HG03521 (cell line): ENCODE results near the gene PTPRU.
"Not testable (repeated sequence)": the region's sequence is repeated elsewhere in the genome, so short reads cannot be mapped to it uniquely, and the experiment has no call there.

Source experiments
- ATAC-seq: cut with Tn5 transposase; IDR thresholded peaks from one replicate; pipeline ENCODE4 v1.9.1; 2021; ENCODE audit warnings: mild to moderate bottlenecking, moderate library complexity; ENCODE audit not compliant: unreplicated experiment

PTPRU gene

GRCh38 chr1:29312469-29313461, 76.4 kb downstream of the PTPRU start:
- no peak for ATAC-seq

- ATAC-seq: not testable (repeated sequence)
Measured at GRCh38 chr1:29314685-29315084, 78.4 kb downstream of the PTPRU start.

- no peak for ATAC-seq
Measured at GRCh38 chr1:29315262-29315661, 78.9 kb downstream of the PTPRU start.

- no peak for ATAC-seq
Measured at GRCh38 chr1:29315876-29316275, 79.6 kb downstream of the PTPRU start.

GRCh38 chr1:29317063-29317915, 81.0 kb downstream of the PTPRU start:
- ATAC-seq: no peak

- ATAC-seq: no peak
Measured at GRCh38 chr1:29317916-29318530, 81.7 kb downstream of the PTPRU start.

GRCh38 chr1:29318724-29319123, 82.4 kb downstream of the PTPRU start:
- no peak for ATAC-seq

GRCh38 chr1:29319300-29320110, 83.2 kb downstream of the PTPRU start:
- no peak for ATAC-seq

- no peak for ATAC-seq
Measured at GRCh38 chr1:29320156-29320940, 84.0 kb downstream of the PTPRU start.

- no peak for ATAC-seq
Measured at GRCh38 chr1:29321176-29321575, 84.9 kb downstream of the PTPRU start.

- ATAC-seq: no peak
Measured at GRCh38 chr1:29322147-29322694, 85.9 kb downstream of the PTPRU start.

- no peak for ATAC-seq
Measured at GRCh38 chr1:29322861-29323585, 86.7 kb downstream of the PTPRU start.

GRCh38 chr1:29323636-29324035, 87.3 kb downstream of the PTPRU start:
- ATAC-seq: no peak

- ATAC-seq: no peak
Measured at GRCh38 chr1:29324202-29324601, 87.9 kb downstream of the PTPRU start.

- ATAC-seq: no peak
Measured at GRCh38 chr1:29324771-29325351, 88.5 kb downstream of the PTPRU start.

- ATAC-seq: no peak
Measured at GRCh38 chr1:29325675-29326074, 89.4 kb downstream of the PTPRU start.

GRCh38 chr1:29326123-29326522, 89.8 kb downstream of the PTPRU start:
- no peak for ATAC-seq

- no peak for ATAC-seq
Measured at GRCh38 chr1:29327223-29327935, 91.1 kb downstream of the PTPRU start.
